GM12878 (cell line): ENCODE data around the gene RALGDS. TPM values are rescaled to one million over a fixed set of nuclear protein-coding genes. Genes with fewer than 3 reads are reported as not detected.

Experiments used
- ATAC-seq: fragments of 200-7000 bp; cut with Tn5 transposase; 3 replicates; pipeline ENCODE4 v1.9.1; 2020; ENCODE audit warnings: mild to moderate bottlenecking, moderate library complexity
- BruUV-seq: library from RNA; stranded (reverse); fragments of 400-500 nt; replicated peaks from 2 replicates; lab custom pipeline; 2021; lab: Mats Ljungman, UMichigan
- CTCF ChIA-PET: fragments of 300-600 bp; sonication (Branson Sonifier 250); formaldehyde crosslinking; extraction: SDS; loops from one replicate; lab custom pipeline; 2021; ENCODE audit warnings: inconsistent platforms; lab: Yijun Ruan, JAX
- POLR2A ChIA-PET: fragments of 350-600 bp; formaldehyde crosslinking; extraction: SDS; loops from one replicate; lab custom pipeline; 2021; ENCODE audit warnings: inconsistent platforms; lab: Charles Lee
- RAD21 ChIA-PET: fragments of 300-600 bp; sonication (Branson Sonifier 250); formaldehyde crosslinking; loops from one replicate; lab custom pipeline; 2023; ENCODE audit warnings: antibody characterized with exemption; ENCODE audit not compliant: unreplicated experiment; lab: Charles Lee
- SMC1A ChIA-PET: fragments of 300-600 bp; sonication (Branson Sonifier 250); formaldehyde crosslinking; loops from one replicate; lab custom pipeline; 2023; ENCODE audit not compliant: unreplicated experiment, uncharacterized antibody; lab: Charles Lee
- DNase-seq: peaks from one replicate; pipeline ENCODE4 v3.0.0-alpha.2; 2011; ENCODE audit warnings: low read depth, low spot score
- FAIRE-seq: peaks from 3 replicates; lab custom pipeline; 2011; peaks lifted over from hg19 to GRCh38; lab: Jason Lieb, UNC
- H2AFZ ChIP-seq: 2 replicates; pipeline ENCODE4 v1.6.0; 2011; ENCODE audit warnings: low read depth, low read length, control low read depth; ENCODE audit not compliant: control insufficient read depth
- H3K27ac ChIP-seq: 2 replicates; pipeline ENCODE4 v1.5.1; 2011; ENCODE audit warnings: control low read depth; ENCODE audit not compliant: control insufficient read depth, insufficient read depth
- H3K27me3 ChIP-seq, 2 experiments: replicated peaks in 1 of 2; 2 replicates each; pipeline versions ENCODE4 v1.6.0 to v1.6.1; 2011; ENCODE audit warnings: low read length in 1 of 2; ENCODE audit not compliant: control insufficient read depth in 2 of 2, insufficient read depth in 2 of 2
- H3K36me3 ChIP-seq, 2 experiments: 2 replicates each; pipeline ENCODE4 v1.5.1; 2011; ENCODE audit warnings: low read length in 1 of 2; ENCODE audit not compliant: control insufficient read depth in 2 of 2, insufficient read depth in 2 of 2
- H3K4me1 ChIP-seq: 2 replicates; pipeline ENCODE4 v1.6.1; 2011; ENCODE audit warnings: mild to moderate bottlenecking, low read length, moderate library complexity, mixed read lengths; ENCODE audit not compliant: control insufficient read depth, insufficient read depth
- H3K4me2 ChIP-seq: 2 replicates; pipeline ENCODE4 v1.6.0; 2011; ENCODE audit warnings: control low read depth; ENCODE audit not compliant: control insufficient read depth, insufficient read depth
- H3K4me3 ChIP-seq: fragments of 200-600 bp; sonication (generic); 2 replicates; pipeline ENCODE4 v1.5.1; 2016
- H3K79me2 ChIP-seq: 2 replicates; pipeline ENCODE4 v1.6.0; 2011; ENCODE audit warnings: low read length; ENCODE audit not compliant: control insufficient read depth, insufficient read depth
- H3K9ac ChIP-seq: 2 replicates; pipeline ENCODE4 v1.8.0; 2011; ENCODE audit warnings: low read length, control low read depth, mixed read lengths; ENCODE audit not compliant: control insufficient read depth, insufficient read depth
- H3K9me3 ChIP-seq: replicated peaks from 3 replicates; pipeline ENCODE4 v1.5.1; 2011; ENCODE audit warnings: mild to moderate bottlenecking, low read length; ENCODE audit not compliant: control insufficient read depth, insufficient read depth
- H4K20me1 ChIP-seq: 2 replicates; pipeline ENCODE4 v1.6.0; 2011; ENCODE audit not compliant: control insufficient read depth, insufficient read depth
- MLLT1 ChIP-seq: fragments of 450-650 bp; IDR thresholded peaks from 2 replicates; pipeline ENCODE4 v1.6.1; 2016; ENCODE audit warnings: mild to moderate bottlenecking
- RB1 ChIP-seq: fragments of 450-650 bp; formaldehyde crosslinking; IDR thresholded peaks from 2 replicates; pipeline ENCODE4 v1.6.1; 2017; ENCODE audit warnings: mild to moderate bottlenecking, borderline replicate concordance
- SREBF1 ChIP-seq: IDR thresholded peaks from 2 replicates; pipeline ENCODE4 v1.6.1; 2012; ENCODE audit warnings: mild to moderate bottlenecking, low read length
- WGBS: methylation state at CpG from one replicate; pipeline ENCODE4 v1.1.6; 2016; ENCODE audit warnings: low lambda C conversion rate; ENCODE audit not compliant: insufficient replicate concordance, insufficient coverage; ENCODE audit errors: missing lambda C conversion rate; 5-methylcytosine and 5-hydroxymethylcytosine counted together
- in situ Hi-C: fragments of 300-500 bp; cut with MboI; formaldehyde crosslinking; loops from 9 replicates; pipeline ENCODE4 v1.14.3; 2018; ENCODE audit warnings: mixed read lengths
- intact Hi-C: fragments of 100-400 bp; cut with micrococcal nuclease; formaldehyde crosslinking; loops from one replicate; pipeline ENCODE4 v1.14.2; 2022; ENCODE audit not compliant: unreplicated experiment
- polyA plus RNA-seq, 11 experiments: library from polyadenylated mRNA; depleted of rRNA in 4 of 11; unstranded in 6 of 11; stranded (reverse) in 5 of 11; fragments of >200 nt; fragmentation: Nextera tagmentation in 4 of 11; fragmentation: Illumina TruSeq in 1 of 11; extraction: Ambion mirVana in 4 of 11; extraction: Trizol in 1 of 11; gene quantifications; 1 replicate in 1 of 11; 2 replicates in 10 of 11; pipeline versions ENCODE4 v1.2.1 to v1.2.3, GENCODE V29; 2011 to 2016; ENCODE audit warnings: inconsistent platforms in 2 of 11, missing spikeins in 2 of 11, low read depth in 1 of 11
- total RNA-seq, 4 experiments: library from RNA; depleted of rRNA in 3 of 4; stranded (reverse); fragments of >200 nt in 3 of 4; fragmentation: Illumina TruSeq in 1 of 4; extraction: Trizol in 1 of 4; gene quantifications; 2 replicates each; pipeline versions ENCODE4 v1.2.1 to v1.2.3, GENCODE V29; 2013 to 2021

The RALGDS gene
- total and polyA plus RNA-seq, 10 of the 15 experiments (the other 5 are each of a cell fraction or from before 2014, with no cell fraction given) = 1.3 to 48.6 (median 21.2) TPM

- intact Hi-C loops (no loop called here), in situ Hi-C loops (no loop called here)
- peak; percentile 81 for TF ChIP-seq MLLT1
- TF ChIP-seq SREBF1 = no peak
- no peak for TF ChIP-seq RB1
- ChIA-PET CTCF (interaction anchor here (0.8 to 22.5 kb wide), 2 partner anchors 13 to 26 kb away, joined by 3 to 401 read pairs; no protein-coding TSS in a partner anchor), POLR2A (interaction anchor here (1.8 to 4.0 kb wide), 2 partner anchors 13 to 29 kb away, joined by 6 to 18 read pairs; no protein-coding TSS in a partner anchor), RAD21 (interaction anchor here (14.4 kb wide), 1 partner anchor 26 kb away, joined by 219 read pairs; no protein-coding TSS in a partner anchor), SMC1A (no interaction called here)
- H3K9me3 ChIP-seq = no peaks in the 10 kb centered on the region
- no peak overlapping the region for H3K27ac ChIP-seq
- H3K27me3 ChIP-seq = no peaks in the 10 kb centered on the region
- peak overlapping the region; percentile 91 for H3K4me3 ChIP-seq
- 76% methylated on average over 19 of the region's 21 CpGs for WGBS
- FAIRE-seq (no peak), DNase-seq (no peak), ATAC-seq (no peak)
- peaks cover 54% of the 10 kb centered on the region for H3K79me2 ChIP-seq
- no peaks in the 10 kb centered on the region; the same call in 1 of the 2 replicates for H4K20me1 ChIP-seq
- H2AFZ ChIP-seq = no peak overlapping the region
- no peaks in the 10 kb centered on the region; a peak in 1 of 4 replicates for H3K36me3 ChIP-seq
- H3K4me1 ChIP-seq = peaks cover 54% of the 10 kb centered on the region
- TSS peak; percentile 34 for BruUV-seq
- peak overlapping the region; percentile 73 for H3K9ac ChIP-seq
- peak overlapping the region; percentile 82 for H3K4me2 ChIP-seq
Measured at GRCh38 chr9:133119846-133120500, 1.1 kb downstream of the RALGDS start.
